GM21526 (cell line): ENCODE measurements around the gene HAND1.

Experiments
- ATAC-seq: cut with Tn5 transposase; IDR thresholded peaks from one replicate; pipeline ENCODE4 v1.9.1; 2021; ENCODE audit warnings: moderate library complexity; ENCODE audit not compliant: unreplicated experiment, low FRiP score

HAND1 gene

GRCh38 chr5:154479944-154480750 is 2.1 kb upstream of the HAND1 start:
- ATAC-seq: no peak

DNA sequence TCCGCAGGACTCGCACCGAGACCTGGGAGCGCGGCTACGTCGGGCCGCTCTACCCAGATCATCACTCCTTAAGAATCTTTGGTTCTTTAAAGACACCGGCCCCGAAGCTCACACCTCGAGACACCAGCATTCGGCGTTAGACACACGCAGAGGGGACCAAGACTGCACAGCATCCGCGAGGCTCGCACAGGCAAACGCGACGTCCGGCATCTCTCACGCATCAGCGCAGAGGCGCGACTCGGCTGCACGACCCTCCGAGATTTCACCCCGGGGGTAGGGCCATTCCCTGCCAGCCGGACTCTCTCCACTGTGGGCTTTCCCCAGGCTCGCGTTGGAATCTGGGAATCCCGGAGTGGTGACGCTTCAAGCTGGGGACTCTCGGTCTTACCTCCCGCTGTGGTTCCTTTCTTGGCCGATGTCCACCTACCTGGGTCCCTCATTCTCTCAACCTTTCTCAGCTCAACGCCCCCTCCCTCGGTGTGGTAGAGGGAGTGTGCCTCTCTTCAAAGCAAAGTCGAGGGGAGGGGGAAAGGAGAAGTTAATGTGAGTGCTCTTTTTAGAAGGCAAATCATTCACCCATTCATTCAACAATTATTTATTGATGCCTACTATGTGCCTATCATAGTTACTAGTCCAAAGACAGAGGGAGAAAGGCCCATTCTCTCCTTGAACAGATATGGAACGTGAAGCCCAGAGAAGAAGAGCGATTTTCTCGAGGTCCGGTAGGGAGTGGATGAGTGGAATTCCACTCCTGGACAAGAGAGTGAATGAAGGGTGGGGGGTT is 1.3 kb upstream of the HAND1 start:
- no peak for ATAC-seq

DNA sequence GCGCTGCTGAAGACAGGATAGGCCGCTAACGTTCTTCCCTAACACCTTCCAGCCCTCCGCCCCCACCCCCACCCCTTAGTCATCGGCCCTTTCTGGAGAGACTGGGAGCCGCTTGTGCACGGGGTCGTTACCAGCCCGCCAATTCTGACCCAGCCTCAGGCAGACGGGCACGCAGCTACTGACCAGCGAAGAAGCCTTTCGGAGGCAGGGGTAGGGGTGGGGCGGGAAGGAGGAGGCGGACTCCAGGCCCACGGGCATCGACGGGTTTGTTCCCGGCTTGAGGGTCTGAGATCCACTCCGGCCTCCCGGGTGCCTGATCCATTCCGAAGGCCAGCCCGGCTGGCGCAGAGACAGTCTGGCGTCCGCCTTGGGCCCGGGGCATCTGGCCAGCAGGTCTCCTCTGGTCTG is 729 bp upstream of the HAND1 start:
- ATAC-seq: no peak

DNA sequence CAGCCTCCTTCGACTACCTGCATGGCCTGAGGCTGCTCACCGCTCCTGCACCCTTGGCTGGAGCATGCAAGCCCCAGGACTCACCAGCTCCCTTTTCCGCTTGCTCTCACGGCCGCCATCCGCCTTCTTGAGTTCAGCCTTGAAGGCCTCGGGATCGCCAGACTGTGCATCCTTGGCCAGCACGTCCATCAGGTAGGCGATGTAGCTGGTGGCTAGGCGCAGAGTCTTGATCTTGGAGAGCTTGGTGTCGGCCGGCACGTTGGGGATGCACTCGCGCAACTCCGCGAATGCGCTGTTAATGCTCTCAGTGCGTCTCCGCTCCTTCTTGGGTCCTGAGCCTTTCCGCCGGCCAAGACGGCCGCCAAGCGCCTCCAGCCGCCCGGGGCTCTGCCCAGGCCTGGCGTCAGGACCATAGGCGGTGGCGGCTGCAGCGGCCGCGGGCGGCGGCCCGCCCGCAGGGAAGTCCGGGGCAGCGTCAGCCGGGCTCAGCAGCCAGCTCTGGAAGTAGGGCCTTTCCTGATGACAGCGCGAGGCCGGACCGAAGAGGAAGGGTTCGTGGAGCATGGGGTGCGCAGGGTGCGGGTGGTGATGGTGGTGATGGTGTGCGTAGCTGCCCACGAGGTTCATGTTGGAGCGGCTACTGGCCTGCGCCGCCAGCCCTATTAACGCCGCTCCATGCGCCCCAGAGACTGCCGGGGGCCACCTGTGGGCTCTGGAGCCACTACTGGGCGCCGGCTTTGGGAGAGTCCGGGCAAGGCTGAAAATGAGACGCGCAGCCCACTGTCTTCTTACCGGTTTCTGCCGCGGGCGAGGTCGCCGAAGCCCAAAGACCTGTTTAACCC is 424 bp downstream of the HAND1 start:
- ATAC-seq: no peak

DNA sequence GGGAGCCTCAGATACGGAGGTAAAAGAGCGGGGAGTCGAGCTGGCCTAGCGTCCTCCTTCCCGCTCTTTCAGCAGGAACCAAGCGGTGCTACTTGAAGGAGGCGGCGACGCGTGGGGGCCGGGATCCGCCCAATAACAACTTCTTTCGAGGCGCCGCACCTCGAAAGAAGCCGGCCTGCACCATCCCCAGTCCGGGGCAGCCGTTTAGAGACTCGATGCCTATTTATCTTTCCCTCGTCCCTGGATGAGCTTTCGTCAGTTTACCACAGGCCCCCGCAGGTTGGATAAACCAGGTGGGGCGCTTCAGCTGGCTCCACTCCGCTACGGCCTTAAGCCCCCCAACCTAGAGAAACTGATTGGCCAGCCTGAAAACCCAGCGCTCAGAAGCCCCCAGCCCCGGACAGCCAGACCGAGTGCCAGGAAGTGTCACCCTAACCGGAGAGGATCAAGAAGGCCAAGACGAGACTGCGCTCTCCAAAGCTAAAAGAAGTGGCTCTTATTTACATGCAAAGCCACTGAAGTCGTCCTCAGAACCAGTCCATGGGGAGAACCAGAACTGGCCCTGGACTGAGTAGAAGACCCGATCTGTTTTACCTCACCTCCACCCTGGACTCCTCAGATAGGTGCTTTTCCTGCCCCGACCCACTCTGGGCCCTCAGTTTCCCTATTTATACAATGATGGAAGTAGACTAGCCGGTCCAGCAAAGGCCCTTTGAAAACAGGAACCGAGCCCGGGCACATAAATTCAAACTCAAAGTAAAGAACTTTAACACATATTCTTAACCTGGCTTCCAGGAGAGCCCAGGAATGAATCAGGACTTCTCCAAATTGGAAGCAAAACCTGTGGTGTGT is 1.4 kb downstream of the HAND1 start:
- ATAC-seq: no peak

DNA sequence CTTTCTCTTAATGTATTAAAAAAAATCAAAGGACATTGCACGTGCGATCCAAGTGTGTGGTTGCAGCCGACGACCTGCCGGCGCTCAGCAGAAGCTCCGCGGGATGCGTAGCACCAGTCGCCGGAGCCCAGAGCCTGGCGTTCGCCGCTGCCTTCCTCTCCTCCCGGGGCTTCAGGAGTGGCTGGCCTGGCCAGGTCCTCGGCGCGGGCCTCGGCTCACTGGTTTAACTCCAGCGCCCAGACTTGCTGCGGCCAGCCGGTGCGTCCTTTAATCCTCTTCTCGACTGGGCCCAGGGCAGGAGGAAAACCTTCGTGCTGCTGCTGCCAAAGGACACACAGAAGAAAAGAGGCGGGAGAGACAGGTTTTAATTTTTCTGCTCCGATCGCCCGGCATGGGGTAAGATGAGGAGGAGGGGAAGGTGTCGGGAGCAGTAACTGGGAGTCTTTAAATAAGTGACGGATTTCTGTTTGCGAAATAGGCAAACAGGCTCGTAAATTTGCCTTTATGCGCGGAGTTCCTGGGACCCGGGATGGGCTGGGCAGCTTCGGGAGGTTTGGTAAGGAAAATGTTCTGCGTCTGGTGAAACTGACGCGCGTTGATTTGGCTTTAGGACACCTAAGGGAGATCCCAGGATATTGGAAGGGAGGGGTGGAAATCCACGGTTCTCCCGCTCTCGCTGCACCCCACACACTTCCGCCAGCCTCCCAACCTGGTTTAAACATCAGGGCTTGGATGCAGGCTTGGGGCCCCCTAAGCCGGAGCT is 2.3 kb downstream of the HAND1 start:
- no peak for ATAC-seq

DNA sequence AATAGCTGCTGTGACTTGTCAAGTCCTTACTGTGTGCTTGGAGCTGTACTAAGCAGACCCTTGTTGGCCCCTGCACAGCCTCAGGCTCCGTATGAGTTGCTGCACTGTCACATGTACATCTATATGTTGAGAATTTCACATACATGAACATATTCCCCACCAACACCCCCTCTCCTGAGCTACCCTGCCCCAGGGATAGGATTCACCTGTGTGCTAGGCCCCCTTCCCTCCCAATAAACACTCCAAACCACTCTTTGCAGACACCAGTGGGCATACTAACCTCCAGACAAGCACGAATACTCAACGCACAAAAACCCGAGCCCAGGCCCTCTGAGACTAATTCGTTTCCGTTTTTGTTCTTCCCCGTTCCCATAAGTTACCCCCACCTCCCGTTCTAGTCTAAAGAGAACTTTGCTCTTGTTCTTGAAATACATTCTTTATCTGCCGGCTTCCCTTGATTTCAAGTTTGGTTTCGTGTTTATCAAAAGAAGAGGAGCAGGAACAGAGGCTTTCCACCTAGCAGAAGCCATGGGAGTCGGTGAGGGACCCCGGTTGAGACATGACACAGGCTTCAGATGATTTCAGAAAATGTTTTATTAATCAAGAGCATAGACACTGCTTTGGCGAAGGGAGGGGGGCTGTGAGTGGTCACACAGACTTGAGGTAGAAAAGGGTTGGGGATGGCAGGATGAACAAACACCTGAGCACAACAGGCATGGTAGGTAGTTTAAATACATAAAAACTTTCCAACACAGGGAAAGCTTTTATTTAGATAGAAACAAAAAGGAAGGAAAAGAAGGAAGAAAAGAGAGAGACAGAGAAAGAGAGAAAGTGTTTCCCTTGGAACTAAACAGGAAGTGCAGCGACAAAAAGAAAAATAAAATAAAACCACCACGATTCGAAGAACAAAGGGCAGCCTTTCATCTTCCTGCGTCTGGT is 3.4 kb downstream of the HAND1 start:
- ATAC-seq: no peak

DNA sequence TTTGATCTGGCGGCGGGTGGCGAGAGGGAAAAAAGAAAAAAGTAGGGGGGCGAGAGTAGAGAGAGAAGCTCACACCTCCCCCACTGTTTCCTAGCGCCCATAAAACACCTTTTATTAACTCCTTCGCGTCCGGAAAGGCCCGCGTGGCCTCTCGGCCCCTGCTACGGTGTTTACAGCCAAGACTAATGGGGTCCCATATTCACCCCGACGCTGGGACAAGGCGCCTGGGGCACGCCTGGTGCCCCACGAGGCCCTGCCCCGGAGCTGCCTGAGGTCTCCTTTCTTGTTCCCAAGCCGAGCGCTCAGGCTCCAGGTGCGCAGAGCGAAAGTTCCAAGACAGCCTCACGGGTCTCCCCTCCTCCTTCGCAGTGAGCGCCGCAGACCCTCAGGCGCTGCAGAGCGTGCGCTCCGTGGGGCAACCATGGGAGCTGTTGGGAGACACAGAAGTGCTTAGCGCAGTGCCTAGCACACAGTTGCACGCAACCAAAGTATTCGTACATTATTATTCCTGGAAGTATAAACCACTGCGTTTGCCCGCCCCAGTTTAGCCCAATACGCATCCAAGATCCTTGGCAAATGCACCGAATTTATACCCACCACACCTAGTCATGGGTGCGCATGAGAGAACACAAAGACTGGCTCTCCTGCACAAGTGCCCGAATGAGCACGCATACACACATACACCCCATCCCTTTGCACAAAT is 4.3 kb downstream of the HAND1 start:
- ATAC-seq: no peak

DNA sequence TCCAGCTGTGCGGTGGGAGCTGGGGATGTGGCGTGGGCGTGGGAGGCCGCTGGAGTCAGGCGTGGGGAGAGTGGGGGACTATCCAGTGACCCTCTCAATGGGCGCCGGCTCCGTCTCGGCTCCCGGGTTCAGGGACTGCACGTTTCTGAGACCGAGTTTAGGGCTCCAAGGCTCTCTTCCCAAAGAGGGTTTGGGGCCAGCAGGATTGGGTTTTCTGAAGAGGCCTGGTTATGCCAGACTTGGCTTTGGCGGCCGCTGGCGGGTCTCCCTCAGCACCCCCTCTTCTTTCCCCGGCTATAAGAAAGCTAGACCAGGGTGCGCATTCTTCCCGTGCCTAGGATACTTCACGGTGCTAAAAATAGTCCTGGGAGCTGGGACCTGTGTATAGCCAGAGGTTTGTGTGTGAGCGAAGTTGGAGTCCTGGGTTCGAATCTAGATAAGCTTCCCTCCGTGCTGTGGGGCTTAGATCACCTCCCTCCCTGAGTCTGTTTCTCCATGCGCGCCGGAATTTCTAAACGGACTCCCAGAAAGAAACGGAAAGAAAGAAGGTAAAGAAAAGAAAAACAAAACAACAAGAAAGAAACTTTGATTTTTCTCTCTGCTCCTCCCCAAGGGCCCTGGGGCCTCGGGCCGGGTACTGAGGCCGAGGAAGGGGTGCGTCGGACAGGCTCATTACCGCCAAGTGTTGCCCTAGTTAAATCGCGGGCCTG is 5.0 kb downstream of the HAND1 start:
- no peak for ATAC-seq

DNA sequence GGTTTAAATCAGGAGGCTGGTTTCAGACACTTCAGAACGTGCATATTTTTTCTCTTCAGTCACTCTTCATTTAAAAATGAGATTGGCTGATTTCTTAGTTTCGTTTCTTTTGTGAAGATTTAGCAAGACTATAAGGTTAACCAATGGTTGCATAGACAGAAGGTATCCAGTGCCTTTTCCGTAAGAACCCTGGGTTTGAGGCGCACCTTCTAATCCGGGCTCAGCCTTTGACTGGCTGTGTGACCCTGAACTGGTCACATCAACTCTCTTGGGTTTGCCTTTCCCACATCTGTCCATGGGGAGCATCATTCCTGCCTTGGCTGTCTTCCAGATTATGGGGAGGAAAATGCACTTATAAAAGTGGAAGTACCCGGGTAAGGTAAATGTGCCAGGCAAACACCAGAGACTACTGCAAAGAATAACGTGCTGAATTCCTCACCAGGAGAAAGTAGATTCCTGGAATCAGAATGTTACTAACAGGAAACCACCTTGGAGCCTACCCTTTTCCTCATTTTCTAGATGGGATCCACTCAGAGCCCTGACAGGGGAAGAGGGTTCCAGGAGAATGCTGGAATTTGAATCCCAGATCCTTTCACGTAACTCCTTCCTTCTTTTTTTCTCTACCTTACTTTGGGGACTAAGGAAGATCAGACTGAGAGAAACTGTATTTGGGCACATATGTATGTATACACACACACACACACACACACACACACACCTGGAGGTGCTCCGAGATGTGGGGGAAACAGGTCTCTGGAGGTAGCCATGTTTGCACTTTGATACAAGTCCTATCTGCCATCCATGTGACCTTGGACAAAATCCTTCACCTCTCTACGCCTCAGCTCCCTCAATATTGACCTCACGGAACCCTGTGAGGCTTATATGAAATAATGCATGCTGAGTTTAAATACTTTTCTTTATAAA is 6.8 kb downstream of the HAND1 start:
- no peak for ATAC-seq

DNA sequence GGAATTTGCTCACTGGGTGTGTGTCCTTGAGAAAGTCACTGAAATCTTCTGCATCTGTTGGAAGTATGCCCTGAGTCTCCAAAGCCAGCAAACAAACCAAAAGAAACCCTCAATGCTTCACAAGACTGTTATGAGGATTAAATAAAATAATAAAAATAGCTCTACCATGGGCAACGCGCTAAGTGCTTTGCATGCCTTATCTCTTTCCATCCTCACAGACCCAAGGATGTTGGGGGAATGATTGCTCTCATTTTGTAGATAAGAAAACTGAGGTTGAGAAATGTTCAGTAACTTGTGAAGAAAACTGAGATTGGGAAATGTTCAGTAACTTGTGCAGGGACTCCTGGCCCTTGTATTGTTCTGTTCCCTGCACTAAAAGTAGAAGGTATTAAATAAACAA is 7.9 kb downstream of the HAND1 start:
- no peak for ATAC-seq

GRCh38 chr5:154467655-154468354 is 10.2 kb downstream of the HAND1 start:
- ATAC-seq: peak; percentile 89

- ATAC-seq: no peak
Observed at GRCh38 chr5:154466671-154467070, 11.4 kb downstream of the HAND1 start.

- no peak for ATAC-seq
Observed at GRCh38 chr5:154466147-154466546, 11.9 kb downstream of the HAND1 start.

GRCh38 chr5:154465169-154465568 is 12.9 kb downstream of the HAND1 start:
- no peak for ATAC-seq
